ENCODE measurements around the gene BORCS5.

Gene BORCS5

DNA sequence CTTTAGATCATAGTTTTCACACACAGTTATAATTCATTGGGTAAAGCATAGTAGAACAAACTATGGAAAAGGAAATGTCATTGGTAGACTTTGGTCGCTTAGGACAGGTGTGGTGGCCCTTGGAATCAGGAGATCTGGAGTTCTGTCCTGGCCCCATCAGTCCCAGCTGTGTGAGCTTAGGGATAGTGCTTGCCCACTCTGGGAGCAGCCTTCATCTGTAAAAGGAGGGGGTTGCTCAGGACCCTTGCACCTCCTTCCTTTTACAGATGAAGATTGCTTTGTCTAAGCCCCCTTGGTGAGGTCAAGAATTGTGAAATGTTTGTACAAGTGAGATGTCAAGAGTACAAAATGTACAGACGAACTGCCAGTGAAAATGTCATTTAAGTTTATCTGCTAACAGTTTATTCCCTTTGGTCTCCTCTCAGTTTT is 93.2 kb downstream of the BORCS5 start:
- H3K36me3 ChIP-seq (ENCODE audit: control insufficient read depth, low read length) = no peaks in the 10 kb centered on the region
- no peak overlapping the region for H3K4me2 ChIP-seq (ENCODE audit: low read length)
- no peaks in the 10 kb centered on the region for H3F3A ChIP-seq (ENCODE audit: control insufficient read depth, insufficient read depth)
- H3K9me2 ChIP-seq (replicated peaks; ENCODE audit: control insufficient read depth, low read length) = no peaks in the 10 kb centered on the region
- H3K4me3 ChIP-seq (ENCODE audit: low read length) = no peak overlapping the region
- no peaks in the 10 kb centered on the region for H4K20me1 ChIP-seq (ENCODE audit: control insufficient read depth, insufficient read depth, low read depth, low read length)
- H3K27me3 ChIP-seq (ENCODE audit: control insufficient read depth, low read length) = no peaks in the 10 kb centered on the region
- no peak overlapping the region for H3K27ac ChIP-seq (ENCODE audit: low read depth, low read length)
- no peaks in the 10 kb centered on the region for H3K79me2 ChIP-seq (ENCODE audit: control insufficient read depth, low read length)
- H3K9me3 ChIP-seq (ENCODE audit: control insufficient read depth, insufficient read depth, low read length) = no peaks in the 10 kb centered on the region
- H3K4me1 ChIP-seq (ENCODE audit: control insufficient read depth, low read length) = no peaks in the 10 kb centered on the region
- TF ChIP-seq EZH2phosphoT487 (IDR thresholded peaks at IDR 0.05; ENCODE audit: borderline replicate concordance, low read length) = no peak
- TF ChIP-seq, protein P1, sequence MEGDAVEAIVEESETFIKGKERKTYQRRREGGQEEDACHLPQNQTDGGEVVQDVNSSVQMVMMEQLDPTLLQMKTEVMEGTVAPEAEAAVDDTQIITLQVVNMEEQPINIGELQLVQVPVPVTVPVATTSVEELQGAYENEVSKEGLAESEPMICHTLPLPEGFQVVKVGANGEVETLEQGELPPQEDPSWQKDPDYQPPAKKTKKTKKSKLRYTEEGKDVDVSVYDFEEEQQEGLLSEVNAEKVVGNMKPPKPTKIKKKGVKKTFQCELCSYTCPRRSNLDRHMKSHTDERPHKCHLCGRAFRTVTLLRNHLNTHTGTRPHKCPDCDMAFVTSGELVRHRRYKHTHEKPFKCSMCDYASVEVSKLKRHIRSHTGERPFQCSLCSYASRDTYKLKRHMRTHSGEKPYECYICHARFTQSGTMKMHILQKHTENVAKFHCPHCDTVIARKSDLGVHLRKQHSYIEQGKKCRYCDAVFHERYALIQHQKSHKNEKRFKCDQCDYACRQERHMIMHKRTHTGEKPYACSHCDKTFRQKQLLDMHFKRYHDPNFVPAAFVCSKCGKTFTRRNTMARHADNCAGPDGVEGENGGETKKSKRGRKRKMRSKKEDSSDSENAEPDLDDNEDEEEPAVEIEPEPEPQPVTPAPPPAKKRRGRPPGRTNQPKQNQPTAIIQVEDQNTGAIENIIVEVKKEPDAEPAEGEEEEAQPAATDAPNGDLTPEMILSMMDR (IDR thresholded peaks at IDR 0.05; ENCODE audit: low read depth, low read length, poor library complexity, severe bottlenecking) = no peak

DNA sequence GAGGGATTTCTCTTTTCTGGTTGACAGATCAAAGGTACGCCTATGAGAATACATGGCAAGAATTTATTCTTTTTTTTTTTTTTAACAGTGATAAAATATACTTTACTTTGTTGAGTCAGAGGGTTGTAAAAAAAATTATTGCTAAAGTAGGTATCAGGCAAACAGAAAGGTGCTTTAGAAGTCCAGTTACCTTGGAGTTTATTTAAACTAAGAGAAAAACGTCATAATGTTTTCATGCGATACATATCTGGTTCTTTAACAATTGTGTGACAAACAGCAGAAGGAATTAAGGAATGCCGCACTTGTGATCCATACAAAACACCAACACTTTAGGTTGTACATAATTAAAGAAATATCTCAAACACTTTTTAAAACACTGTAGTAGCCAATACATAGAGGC is 94.2 kb downstream of the BORCS5 start:
- Histone ChIP-seq H3K4me1 (ENCODE audit: control insufficient read depth, low read length) (no peaks in the 10 kb centered on the region), H3K9me2 (replicated peaks; ENCODE audit: control insufficient read depth, low read length) (no peaks in the 10 kb centered on the region), H3K27me3 (ENCODE audit: control insufficient read depth, low read length) (no peaks in the 10 kb centered on the region), H3K9me3 (ENCODE audit: control insufficient read depth, insufficient read depth, low read length) (no peaks in the 10 kb centered on the region), H4K20me1 (ENCODE audit: control insufficient read depth, insufficient read depth, low read depth, low read length) (no peaks in the 10 kb centered on the region), H3K36me3 (ENCODE audit: control insufficient read depth, low read length) (no peaks in the 10 kb centered on the region), H3F3A (ENCODE audit: control insufficient read depth, insufficient read depth) (no peaks in the 10 kb centered on the region), H3K4me3 (ENCODE audit: low read length) (no peak overlapping the region), H3K27ac (ENCODE audit: low read depth, low read length) (no peak overlapping the region), H3K4me2 (ENCODE audit: low read length) (no peak overlapping the region), H3K79me2 (ENCODE audit: control insufficient read depth, low read length) (no peaks in the 10 kb centered on the region)
- TF ChIP-seq, protein P1 (IDR thresholded peaks at IDR 0.05; ENCODE audit: low read depth, low read length, poor library complexity, severe bottlenecking) = no peak
- no peak for TF ChIP-seq EZH2phosphoT487 (IDR thresholded peaks at IDR 0.05; ENCODE audit: borderline replicate concordance, low read length)

DNA sequence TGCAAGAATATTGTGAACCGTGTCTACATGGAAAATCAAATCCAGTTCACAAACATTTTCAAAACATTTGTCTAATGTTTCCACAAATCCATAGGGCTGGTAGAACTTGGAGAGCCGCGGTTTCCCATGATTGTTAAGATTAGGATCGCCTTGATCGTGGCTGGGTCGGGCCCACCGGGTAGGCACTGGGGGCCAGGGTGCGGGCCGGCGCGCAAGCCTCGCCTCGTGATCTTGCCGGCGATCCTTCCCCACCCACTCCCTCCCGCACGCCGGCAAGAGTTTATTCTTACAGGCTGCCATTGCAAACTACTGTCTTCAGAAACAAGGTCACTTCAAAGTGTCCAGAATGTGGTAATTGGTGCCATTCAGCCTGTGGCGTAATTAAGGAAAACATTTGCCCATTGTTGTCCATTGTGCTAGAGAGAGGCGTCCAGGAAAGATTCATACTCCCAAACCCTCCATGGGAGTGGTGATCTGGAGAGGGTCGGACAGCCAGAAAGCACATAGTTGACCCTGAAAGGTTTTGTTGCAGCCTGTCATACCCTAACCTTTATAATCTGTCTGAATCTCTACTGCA is 95.5 kb downstream of the BORCS5 start:
- H3K79me2 ChIP-seq (ENCODE audit: control insufficient read depth, low read length) = no peaks in the 10 kb centered on the region
- H3K27me3 ChIP-seq (ENCODE audit: control insufficient read depth, low read length) = no peaks in the 10 kb centered on the region
- no peak overlapping the region for H3K27ac ChIP-seq (ENCODE audit: low read depth, low read length)
- TF ChIP-seq, protein P1 (IDR thresholded peaks at IDR 0.05; ENCODE audit: low read depth, low read length, poor library complexity, severe bottlenecking) = no peak
- no peaks in the 10 kb centered on the region for H3K36me3 ChIP-seq (ENCODE audit: control insufficient read depth, low read length)
- H4K20me1 ChIP-seq (ENCODE audit: control insufficient read depth, insufficient read depth, low read depth, low read length) = no peaks in the 10 kb centered on the region
- no peaks in the 10 kb centered on the region for H3K4me1 ChIP-seq (ENCODE audit: control insufficient read depth, low read length)
- H3K4me3 ChIP-seq (ENCODE audit: low read length) = no peak overlapping the region
- H3K9me2 ChIP-seq (replicated peaks; ENCODE audit: control insufficient read depth, low read length) = no peaks in the 10 kb centered on the region
- H3F3A ChIP-seq (ENCODE audit: control insufficient read depth, insufficient read depth) = no peaks in the 10 kb centered on the region
- H3K4me2 ChIP-seq (ENCODE audit: low read length) = no peak overlapping the region
- H3K9me3 ChIP-seq (ENCODE audit: control insufficient read depth, insufficient read depth, low read length) = no peaks in the 10 kb centered on the region
